ENCODE data around the gene CDK5RAP2.

CDK5RAP2 gene

DNA sequence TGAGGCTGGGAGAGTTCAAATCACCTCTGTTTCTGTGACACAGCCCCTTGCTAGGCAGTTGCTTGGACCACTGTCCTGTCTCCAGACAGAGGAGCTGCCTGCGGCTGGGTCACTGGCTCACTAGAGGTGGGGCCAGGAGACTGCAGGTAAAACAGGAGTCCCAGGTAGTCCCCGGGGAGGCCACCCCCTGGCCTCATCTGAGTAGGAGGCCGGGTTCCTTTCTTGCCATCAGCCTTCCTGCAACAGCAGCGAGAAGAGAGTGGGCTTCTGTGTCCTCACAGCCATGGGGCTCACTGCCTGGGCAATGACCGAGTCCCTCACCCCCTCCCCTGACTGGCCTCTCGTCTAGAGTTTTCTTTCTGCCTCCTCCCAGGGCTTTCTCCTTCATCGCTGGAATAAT, 197.5 kb downstream of the CDK5RAP2 start:
- no peak for TF ChIP-seq CTCF (IDR thresholded peaks at IDR 0.05)
- no peak overlapping the region for H3K27ac Mint-ChIP-seq
- no peak for DNase-seq
- no peak overlapping the region for H3K4me3 Mint-ChIP-seq
- peaks cover 27% of the 10 kb centered on the region for H3K4me1 Mint-ChIP-seq
- H3K27me3 Mint-ChIP-seq (ENCODE audit: low read depth, poor library complexity) = no peaks in the 10 kb centered on the region
- H3K36me3 Mint-ChIP-seq (ENCODE audit: low read depth) = peaks cover 45% of the 10 kb centered on the region
- peaks cover 37% of the 10 kb centered on the region for H3K9me3 Mint-ChIP-seq

DNA sequence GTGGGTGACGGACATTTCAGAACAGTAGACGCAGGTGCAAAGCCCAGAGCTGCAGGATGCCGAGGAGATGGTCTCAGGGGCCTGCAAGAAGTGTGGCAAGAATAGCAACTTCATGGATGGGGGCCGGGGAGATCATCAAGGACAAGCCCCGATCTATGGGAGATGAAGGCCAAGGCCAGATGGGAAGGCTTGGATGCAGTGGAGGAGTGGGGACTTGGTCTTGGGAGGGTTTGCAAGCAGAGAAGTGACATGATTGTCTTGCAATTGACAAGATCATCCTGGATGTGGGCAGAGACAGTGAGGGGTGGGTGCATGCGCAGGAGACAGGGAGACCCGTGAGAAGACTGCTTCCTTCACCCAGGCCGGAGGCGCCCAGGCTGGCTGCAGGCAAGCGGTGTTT, 198.1 kb downstream of the CDK5RAP2 start:
- H3K4me3 Mint-ChIP-seq = no peak overlapping the region
- peaks cover 43% of the 10 kb centered on the region for H3K9me3 Mint-ChIP-seq
- H3K4me1 Mint-ChIP-seq = peaks cover 21% of the 10 kb centered on the region
- H3K36me3 Mint-ChIP-seq (ENCODE audit: low read depth) = peaks cover 51% of the 10 kb centered on the region
- H3K27me3 Mint-ChIP-seq (ENCODE audit: low read depth, poor library complexity) = no peaks in the 10 kb centered on the region
- no peak for TF ChIP-seq CTCF (IDR thresholded peaks at IDR 0.05)
- H3K27ac Mint-ChIP-seq = no peak overlapping the region
- no peak for DNase-seq

DNA sequence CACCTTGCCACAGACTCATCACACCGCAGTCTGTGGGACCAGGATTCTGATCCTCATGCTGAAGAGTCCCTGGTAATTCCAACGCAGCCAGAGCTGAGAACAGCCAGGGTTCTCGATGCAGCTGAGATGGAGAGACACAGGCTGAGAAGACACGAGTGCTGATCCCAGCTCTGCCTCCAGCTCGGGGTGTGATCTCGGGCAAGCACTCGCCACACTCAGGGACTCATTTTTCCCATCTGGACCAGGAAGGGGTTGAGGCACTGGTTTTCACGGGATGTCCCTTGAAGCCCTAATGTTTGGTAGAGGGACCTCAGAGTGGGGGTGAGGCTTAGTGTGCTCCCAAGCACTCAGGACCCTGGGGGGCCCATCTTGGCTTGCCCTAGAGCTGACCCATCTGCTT, 200.4 kb downstream of the CDK5RAP2 start:
- DNase-seq = no peak
- H3K4me3 Mint-ChIP-seq = no peak overlapping the region
- peaks cover 49% of the 10 kb centered on the region for H3K9me3 Mint-ChIP-seq
- no peak overlapping the region for H3K27ac Mint-ChIP-seq
- H3K27me3 Mint-ChIP-seq (ENCODE audit: low read depth, poor library complexity) = no peaks in the 10 kb centered on the region
- TF ChIP-seq CTCF (IDR thresholded peaks at IDR 0.05) = no peak
- H3K4me1 Mint-ChIP-seq = peaks cover 14% of the 10 kb centered on the region
- H3K36me3 Mint-ChIP-seq (ENCODE audit: low read depth) = peaks cover 48% of the 10 kb centered on the region

DNA sequence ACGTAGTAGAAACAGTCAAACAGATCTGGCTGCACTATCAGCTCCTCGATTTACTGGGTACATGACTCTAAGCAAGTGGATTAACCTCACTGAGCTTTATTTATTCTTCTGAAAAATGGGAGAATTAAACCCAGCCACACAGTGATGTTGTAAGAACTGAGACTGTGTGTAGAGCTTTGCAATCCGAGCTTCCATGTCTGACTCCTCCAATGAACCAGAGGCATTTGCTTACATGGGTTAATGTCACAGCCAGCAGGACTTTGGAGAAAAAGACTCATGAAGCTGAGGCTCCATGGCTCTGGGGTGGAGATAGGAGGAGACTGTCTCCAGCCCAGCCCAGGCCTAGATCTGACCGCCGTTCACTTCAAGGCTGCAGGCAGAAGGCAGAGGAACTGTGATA, 201.3 kb downstream of the CDK5RAP2 start:
- H3K4me3 Mint-ChIP-seq = no peak overlapping the region
- DNase-seq = no peak
- H3K36me3 Mint-ChIP-seq (ENCODE audit: low read depth) = peaks cover 47% of the 10 kb centered on the region
- peaks cover 2% of the 10 kb centered on the region for H3K27me3 Mint-ChIP-seq (ENCODE audit: low read depth, poor library complexity)
- TF ChIP-seq CTCF (IDR thresholded peaks at IDR 0.05) = no peak
- H3K4me1 Mint-ChIP-seq = peaks cover 8% of the 10 kb centered on the region
- H3K27ac Mint-ChIP-seq = no peak overlapping the region
- H3K9me3 Mint-ChIP-seq = peaks cover 49% of the 10 kb centered on the region

DNA sequence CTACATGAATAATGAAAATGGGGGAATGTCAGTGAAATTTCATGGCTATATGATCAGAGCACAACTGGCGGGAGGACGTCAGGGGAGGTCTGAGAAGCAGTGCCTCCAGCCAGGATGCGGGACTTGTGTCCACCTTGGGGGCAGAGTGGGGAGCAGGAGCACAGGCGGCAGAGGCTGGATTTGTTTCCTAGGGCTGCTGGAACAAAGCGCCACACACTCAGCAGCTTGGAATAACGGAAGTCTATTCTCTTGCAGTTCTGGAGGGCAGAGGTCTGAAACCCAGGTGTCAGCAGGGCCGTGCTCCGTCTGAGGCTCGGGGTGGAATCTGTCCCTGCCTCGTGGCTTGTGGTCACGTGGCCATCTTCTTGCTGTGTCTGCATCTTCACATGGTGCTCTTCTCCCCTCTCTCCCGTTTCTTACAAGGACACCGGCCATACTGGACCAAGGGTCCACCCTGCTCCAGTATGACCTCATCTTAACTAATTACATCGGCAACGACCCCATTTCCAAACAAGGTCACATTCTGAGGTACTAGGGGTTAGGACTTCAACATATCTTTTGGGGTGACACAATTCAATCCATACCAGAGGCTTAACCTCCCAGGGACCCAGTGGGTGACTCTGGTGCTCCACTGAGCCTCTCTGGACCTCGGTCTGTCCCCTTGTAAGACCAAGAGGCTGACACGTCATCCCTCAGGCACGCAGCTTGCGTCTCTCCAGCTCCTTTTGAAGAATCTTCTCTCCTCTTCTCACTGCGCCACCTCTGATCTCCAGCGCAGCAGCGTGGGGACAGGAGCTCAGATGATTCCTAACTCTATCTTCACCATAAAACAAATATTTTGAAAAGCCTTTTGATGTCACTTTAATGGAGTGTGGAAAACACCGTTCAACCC, 202.5 kb downstream of the CDK5RAP2 start:
- Mint-ChIP-seq H3K9me3 (peaks cover 49% of the 10 kb centered on the region), H3K4me3 (no peak overlapping the region), H3K36me3 (ENCODE audit: low read depth) (peaks cover 47% of the 10 kb centered on the region), H3K27ac (no peak overlapping the region), H3K4me1 (no peaks in the 10 kb centered on the region), H3K27me3 (ENCODE audit: low read depth, poor library complexity) (peaks cover 2% of the 10 kb centered on the region)
- no peak for DNase-seq
- TF ChIP-seq CTCF (IDR thresholded peaks at IDR 0.05) = no peak

- Mint-ChIP-seq H3K4me1 (no peaks in the 10 kb centered on the region), H3K27ac (no peak overlapping the region)
- no peak for DNase-seq
Observed at GRCh38 chr9:120376101-120376500, 203.9 kb downstream of the CDK5RAP2 start.

More at GRCh38 chr9:120376101-120376500, 203.9 kb downstream of the CDK5RAP2 start:
- Mint-ChIP-seq H3K27me3 (ENCODE audit: low read depth, poor library complexity) (peaks cover 2% of the 10 kb centered on the region), H3K4me3 (no peak overlapping the region), H3K36me3 (ENCODE audit: low read depth) (peaks cover 45% of the 10 kb centered on the region), H3K9me3 (peaks cover 48% of the 10 kb centered on the region)
- no peak for TF ChIP-seq CTCF (IDR thresholded peaks at IDR 0.05)
